ENCODE measurements around the gene PEX10. TPM values are rescaled to one million over a fixed set of nuclear protein-coding genes. Genes with fewer than 3 reads are reported as not detected.

PEX10 gene
- total RNA-seq, 1 experiment from 2014 or later: 96.0 TPM

DNA sequence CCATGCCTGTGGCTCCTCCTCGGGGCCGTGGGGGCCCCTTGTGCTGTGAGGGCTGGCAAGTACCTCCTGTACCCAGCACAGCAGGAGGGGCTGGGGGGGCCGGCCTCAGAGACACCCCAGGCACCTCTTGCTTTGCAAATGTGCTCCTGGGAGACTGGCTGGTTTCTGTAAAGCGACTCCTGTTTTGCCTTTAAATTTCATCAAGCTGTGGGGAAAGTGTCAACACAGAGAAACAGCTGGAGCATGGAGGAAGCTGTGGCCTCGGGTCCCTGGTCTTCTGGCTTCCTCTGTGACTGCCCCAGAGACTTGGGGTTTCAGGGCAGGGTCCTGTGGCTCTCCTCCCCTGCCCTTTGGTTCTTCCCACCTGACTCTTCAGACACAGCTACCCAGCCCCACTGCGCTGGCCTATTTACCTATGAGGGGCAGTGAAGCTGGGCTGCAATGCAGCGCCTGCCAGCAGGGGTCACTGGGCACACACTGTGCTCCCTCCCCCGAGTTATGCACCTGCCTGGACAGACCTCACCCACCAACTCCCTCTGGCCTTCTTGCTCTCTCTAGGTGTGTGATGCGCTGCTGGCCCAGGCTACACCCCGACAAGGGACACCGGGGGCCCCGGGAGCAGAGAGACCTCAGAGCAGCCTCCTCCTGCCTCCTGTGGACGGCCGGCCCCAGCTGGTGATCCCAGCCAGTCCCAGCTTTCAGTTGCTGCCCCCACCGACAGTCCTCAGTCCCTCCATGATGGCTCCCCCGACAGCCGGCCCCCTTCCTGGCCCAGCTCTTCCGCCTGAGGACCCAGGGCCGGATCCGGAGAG is 17.6 kb upstream of the PEX10 start:
- no peak for DNase-seq (ENCODE audit: low spot score)
- in situ Hi-C loops (cut with HindIII; ENCODE audit: low sequenced_read_pairs): no loop called here

DNA sequence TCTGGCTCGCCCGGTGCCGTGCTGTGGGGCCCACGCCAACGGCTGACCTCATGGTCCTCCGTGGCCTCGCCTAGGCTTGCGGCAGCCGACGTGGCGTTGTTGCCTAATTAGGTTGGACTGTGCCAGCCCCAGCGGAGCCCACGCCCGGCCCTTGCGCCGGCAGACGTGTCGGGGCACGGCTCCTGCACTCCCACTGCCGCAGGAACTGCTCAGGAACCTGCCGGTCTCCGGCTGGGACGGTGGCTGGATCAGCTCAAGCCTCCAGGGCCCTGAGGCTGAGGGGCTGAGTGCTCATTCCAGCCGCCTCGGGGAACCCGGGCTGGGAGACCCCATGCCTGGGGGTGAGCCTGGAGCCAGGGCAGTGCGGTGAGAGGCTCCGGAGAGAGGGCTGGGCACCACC is 16.1 kb upstream of the PEX10 start:
- DNase-seq (ENCODE audit: low spot score): no peak
- in situ Hi-C loops (cut with HindIII; ENCODE audit: low sequenced_read_pairs): no loop called here

DNA sequence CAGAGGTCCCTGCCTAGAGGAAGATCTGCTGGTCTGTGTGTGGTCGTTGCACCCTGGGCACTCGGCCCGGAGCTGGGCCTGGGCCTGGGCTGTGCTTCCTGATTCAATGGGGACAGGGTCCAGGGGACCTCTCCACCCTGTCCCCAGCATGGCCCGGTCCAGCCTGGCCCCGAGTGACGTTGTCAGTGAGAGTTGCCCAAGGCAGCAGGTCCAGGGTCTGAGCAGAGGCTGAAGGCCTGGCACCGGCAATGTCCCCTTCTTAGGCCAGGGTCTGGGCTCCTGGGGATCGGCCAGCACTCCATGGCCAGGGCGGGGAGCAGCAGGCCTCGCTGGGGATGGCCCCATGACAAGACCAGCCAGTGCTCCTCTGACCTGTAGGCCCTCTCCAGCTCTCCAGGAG is 15.6 kb upstream of the PEX10 start:
- in situ Hi-C loops (cut with HindIII; ENCODE audit: low sequenced_read_pairs): no loop called here
- no peak for DNase-seq (ENCODE audit: low spot score)

- in situ Hi-C loops (cut with HindIII; ENCODE audit: low sequenced_read_pairs): no loop called here
- no peak for DNase-seq (ENCODE audit: low spot score)
Measured at GRCh38 chr1:2427051-2427450, 14.7 kb upstream of the PEX10 start.

DNA sequence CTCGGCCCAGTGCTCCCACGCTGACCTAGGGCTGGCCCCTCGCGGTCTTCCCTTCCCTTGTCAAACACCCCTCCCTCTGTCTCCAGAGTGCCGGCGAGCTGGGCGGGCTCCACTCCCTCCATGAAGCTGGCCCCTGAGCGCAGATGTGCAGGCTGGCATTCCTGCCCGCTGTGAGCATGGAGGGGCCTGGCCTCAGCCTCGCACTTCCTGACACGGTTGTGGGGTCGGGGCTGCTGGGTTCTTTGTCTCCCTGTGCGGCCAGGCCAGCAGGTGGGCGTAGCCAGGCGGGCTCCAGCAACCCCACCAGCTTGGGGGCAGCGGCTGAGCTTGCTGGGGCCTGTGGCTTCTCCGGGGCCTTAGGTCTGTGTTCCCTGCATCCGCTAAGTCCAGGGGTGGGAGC is 14.2 kb upstream of the PEX10 start:
- in situ Hi-C loops (cut with HindIII; ENCODE audit: low sequenced_read_pairs): no loop called here
- no peak for DNase-seq (ENCODE audit: low spot score)

- in situ Hi-C loops (cut with HindIII; ENCODE audit: low sequenced_read_pairs): no loop called here
- no peak for DNase-seq (ENCODE audit: low spot score)
Measured at GRCh38 chr1:2425892-2426291, 13.5 kb upstream of the PEX10 start.

- in situ Hi-C loops (cut with HindIII; ENCODE audit: low sequenced_read_pairs): loop anchor here (25.0 kb wide), 1 partner anchor 90 kb away; no protein-coding TSS in a partner anchor
- no peak for DNase-seq (ENCODE audit: low spot score)
Measured at GRCh38 chr1:2422523-2422922, 10.2 kb upstream of the PEX10 start.

DNA sequence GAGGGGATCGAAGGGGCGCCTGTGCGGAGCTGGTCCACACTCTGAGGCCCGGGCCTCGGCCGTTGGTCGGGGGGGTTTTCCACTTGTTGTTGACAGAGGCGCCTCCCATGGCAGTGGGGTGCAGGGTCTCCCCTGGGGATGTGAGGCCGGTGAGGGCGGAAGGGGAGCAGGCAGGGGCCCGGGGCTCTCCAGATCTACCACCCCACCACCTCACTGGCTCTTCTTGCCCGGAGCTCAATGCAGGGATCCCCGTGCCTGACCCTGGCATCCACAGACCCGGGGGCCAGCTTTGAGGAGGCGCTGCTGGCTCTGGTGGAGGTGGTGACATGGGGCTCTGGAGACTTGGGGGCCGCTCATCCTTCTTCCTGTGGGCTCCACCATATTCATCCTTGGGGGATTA is 7.1 kb upstream of the PEX10 start:
- no peak for DNase-seq (ENCODE audit: low spot score)
- in situ Hi-C loops (cut with HindIII; ENCODE audit: low sequenced_read_pairs): loop anchor here (25.0 kb wide), 1 partner anchor 93 kb away; no protein-coding TSS in a partner anchor

- in situ Hi-C loops (cut with HindIII; ENCODE audit: low sequenced_read_pairs): loop anchor here (25.0 kb wide), 1 partner anchor 93 kb away; no protein-coding TSS in a partner anchor
- DNase-seq (ENCODE audit: low spot score): no peak
Measured at GRCh38 chr1:2418791-2419320, 6.5 kb upstream of the PEX10 start.

GRCh38 chr1:2417833-2418225 is 5.5 kb upstream of the PEX10 start:
- in situ Hi-C loops (cut with HindIII; ENCODE audit: low sequenced_read_pairs): loop anchor here (25.0 kb wide), 1 partner anchor 94 kb away; no protein-coding TSS in a partner anchor
- DNase-seq (ENCODE audit: low spot score): no peak

GRCh38 chr1:2417083-2417832 is 4.9 kb upstream of the PEX10 start:
- in situ Hi-C loops (cut with HindIII; ENCODE audit: low sequenced_read_pairs): loop anchor here (25.0 kb wide), 1 partner anchor 95 kb away; no protein-coding TSS in a partner anchor
- DNase-seq (ENCODE audit: low spot score): no peak

DNA sequence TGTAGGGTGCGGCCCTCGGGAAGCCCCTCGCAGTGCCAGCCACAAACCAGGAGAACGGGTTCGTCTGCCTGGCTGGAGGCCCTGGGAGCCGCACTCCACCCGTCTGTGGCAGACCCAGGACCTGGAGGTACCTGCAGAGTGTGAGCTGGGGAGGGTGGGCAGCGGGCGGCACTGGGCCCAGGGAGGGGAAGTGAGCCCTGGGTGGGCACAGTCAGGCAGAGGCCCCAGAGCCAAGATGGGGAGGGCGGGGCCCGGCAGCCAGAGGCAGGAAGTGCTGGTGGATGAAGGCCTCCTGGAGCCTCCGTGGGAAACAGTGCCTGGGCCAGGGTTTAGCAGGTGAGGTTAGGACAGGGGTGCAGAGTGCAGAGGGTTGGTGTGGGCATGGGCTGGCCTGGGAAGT is 4.0 kb upstream of the PEX10 start:
- in situ Hi-C loops (cut with HindIII; ENCODE audit: low sequenced_read_pairs): loop anchor here (25.0 kb wide), 1 partner anchor 96 kb away; no protein-coding TSS in a partner anchor
- no peak for DNase-seq (ENCODE audit: low spot score)

DNA sequence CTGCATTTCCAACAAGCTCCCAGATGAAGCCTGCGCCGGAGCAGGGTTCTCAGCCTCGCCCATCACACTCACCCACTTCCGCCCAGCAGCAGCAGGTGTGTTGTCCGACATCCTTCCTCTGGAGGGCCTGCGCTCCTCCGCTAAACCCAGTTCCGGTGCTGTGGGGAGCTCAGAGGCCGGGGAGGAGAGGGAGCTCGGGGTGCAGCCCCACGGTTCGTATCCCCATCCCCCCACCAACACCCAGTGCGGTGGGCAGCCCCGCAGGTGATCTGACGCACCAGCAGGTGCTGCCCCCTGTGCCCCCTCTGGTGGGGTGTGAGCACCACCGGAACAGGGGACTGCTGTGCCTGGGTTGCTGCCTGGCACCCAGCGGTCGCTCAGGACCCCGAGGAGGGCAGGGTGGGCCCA is 3.4 kb upstream of the PEX10 start:
- no peak for DNase-seq (ENCODE audit: low spot score)
- in situ Hi-C loops (cut with HindIII; ENCODE audit: low sequenced_read_pairs): loop anchor here (25.0 kb wide), 1 partner anchor 96 kb away; no protein-coding TSS in a partner anchor

DNA sequence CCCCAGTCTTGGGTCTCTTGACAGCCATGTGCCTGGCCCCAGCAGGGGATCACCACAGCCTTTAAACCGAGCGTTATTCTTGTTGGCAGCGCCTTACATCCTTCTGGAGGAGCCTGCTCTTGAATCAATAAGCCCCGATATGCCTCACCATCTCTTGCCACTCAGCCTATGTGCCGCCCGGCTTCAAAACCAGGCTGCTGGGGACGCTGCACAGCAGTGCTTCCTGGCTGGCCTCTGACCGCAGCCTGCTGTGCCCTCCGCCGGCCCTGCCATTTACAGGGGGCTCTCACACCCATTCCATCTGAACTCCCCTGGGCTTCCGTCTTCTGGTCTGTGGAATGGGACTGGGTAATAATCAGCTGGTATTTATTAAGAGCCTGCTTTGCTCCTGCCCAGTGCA is 3.0 kb upstream of the PEX10 start:
- DNase-seq (ENCODE audit: low spot score): no peak
- in situ Hi-C loops (cut with HindIII; ENCODE audit: low sequenced_read_pairs): loop anchor here (25.0 kb wide), 1 partner anchor 97 kb away; no protein-coding TSS in a partner anchor

- peak; percentile 78 for DNase-seq (ENCODE audit: low spot score)
Measured at GRCh38 chr1:2414297-2414958, 2.1 kb upstream of the PEX10 start.

DNA sequence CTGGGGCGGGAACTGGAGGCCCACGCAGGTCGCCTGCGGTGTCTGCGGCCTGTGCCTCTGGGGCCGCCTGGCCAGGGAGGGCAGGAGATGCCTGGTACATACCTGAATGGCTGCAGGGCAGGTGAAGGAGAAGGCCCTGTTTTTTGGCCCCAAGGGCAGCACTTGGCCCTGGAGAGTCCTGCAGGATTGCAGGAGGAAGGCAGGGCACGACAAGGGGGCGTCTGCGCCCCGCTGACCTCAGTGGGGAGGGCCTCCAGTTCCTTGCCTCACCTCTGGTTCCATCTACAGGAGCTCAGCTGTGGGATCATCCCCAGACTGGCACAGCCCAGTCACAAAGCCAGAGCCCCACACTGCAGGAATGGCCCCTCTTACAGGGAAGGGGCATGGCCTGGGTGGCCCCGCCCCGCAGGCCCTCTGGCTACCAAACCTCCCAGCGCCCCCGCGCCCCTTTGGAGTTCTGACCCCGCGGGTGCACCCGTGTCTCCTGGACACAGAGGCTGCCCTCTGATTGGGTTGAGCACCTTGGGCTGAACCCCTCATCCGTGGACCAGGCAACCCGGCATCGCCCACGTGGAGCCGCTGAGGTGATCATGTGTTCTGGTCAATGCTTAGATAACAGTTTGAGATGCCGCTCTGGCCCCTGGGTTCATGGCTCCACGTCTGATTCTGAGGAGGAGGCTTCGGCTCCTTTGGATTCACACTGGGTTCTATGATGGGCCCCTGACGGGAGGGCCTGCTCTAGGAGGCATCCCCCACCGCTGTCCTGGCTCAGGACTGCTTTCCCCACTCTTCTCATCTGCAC is 1.3 kb upstream of the PEX10 start:
- in situ Hi-C loops (cut with HindIII; ENCODE audit: low sequenced_read_pairs): loop anchor here (25.0 kb wide), 1 partner anchor 99 kb away; no protein-coding TSS in a partner anchor
- no peak for DNase-seq (ENCODE audit: low spot score)

More at GRCh38 chr1:2414297-2414958, 2.1 kb upstream of the PEX10 start:
- in situ Hi-C loops (cut with HindIII; ENCODE audit: low sequenced_read_pairs): loop anchor here (25.0 kb wide), 1 partner anchor 98 kb away; no protein-coding TSS in a partner anchor

GRCh38 chr1:2412773-2413494 is 570 bp upstream of the PEX10 start:
- in situ Hi-C loops (cut with HindIII; ENCODE audit: low sequenced_read_pairs): loop anchor here (25.0 kb wide), 1 partner anchor 99 kb away; no protein-coding TSS in a partner anchor
- no peak for DNase-seq (ENCODE audit: low spot score)
